LNCaP clone FGC (cell line): ENCODE data around the gene IKBKG.
A peak's percentile ranks its signal among the peaks of the same experiment; 100 is the strongest.
"Not testable (repeated sequence)": the region's sequence is repeated elsewhere in the genome, so short reads cannot be mapped to it uniquely, and the experiment has no call there.

Experiments
- DNase-seq: peaks from one replicate; pipeline ENCODE4 v3.0.0-alpha.2; 2011; ENCODE audit warnings: low read depth
- H3K4me3 ChIP-seq: 2 replicates; pipeline ENCODE4 v1.5.1; 2011; ENCODE audit warnings: mild to moderate bottlenecking, low read depth, low read length, control low read depth
- TF ChIP-seq, protein P1 (sequence below): IDR thresholded peaks from 2 replicates; pipeline ENCODE4 v1.5.1; 2012; ENCODE audit warnings: mild to moderate bottlenecking; ENCODE audit not compliant: control insufficient read depth, insufficient read depth; ENCODE audit errors: extremely low read depth

Gene IKBKG

DNA sequence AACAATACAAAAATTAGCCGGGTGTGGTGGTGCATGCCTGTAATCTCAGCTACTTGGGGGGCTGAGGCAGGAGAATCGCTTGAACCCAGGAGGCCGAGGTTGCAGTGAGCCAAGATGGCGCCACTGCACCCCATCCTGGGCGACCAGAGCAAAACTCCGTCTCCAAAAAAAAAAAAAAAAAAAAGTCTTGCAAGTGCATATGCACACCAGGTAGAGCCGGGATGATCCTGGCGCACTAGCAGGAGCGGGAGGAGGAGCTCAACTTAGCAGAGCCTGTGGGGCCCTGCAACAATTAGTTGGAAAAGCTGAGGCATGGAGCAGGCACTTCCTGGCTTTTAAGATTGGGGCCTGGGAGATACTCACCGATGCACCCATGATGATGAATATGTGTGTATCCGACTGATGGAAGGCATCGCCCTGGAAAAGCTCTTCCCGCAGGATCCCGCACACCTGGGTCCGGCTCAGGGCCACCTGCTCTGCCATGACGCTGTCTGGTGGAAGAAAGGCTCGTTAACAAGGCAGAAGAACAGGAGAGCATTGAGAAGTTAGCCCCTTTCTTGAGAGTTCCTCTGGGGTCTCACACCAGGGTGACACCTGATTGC lies 1.6 kb upstream of the IKBKG start:
- DNase-seq, result no peak
- H3K4me3 ChIP-seq, result peak overlapping the region; percentile 90
- TF ChIP-seq, protein P1, sequence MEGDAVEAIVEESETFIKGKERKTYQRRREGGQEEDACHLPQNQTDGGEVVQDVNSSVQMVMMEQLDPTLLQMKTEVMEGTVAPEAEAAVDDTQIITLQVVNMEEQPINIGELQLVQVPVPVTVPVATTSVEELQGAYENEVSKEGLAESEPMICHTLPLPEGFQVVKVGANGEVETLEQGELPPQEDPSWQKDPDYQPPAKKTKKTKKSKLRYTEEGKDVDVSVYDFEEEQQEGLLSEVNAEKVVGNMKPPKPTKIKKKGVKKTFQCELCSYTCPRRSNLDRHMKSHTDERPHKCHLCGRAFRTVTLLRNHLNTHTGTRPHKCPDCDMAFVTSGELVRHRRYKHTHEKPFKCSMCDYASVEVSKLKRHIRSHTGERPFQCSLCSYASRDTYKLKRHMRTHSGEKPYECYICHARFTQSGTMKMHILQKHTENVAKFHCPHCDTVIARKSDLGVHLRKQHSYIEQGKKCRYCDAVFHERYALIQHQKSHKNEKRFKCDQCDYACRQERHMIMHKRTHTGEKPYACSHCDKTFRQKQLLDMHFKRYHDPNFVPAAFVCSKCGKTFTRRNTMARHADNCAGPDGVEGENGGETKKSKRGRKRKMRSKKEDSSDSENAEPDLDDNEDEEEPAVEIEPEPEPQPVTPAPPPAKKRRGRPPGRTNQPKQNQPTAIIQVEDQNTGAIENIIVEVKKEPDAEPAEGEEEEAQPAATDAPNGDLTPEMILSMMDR, result no peak

DNA sequence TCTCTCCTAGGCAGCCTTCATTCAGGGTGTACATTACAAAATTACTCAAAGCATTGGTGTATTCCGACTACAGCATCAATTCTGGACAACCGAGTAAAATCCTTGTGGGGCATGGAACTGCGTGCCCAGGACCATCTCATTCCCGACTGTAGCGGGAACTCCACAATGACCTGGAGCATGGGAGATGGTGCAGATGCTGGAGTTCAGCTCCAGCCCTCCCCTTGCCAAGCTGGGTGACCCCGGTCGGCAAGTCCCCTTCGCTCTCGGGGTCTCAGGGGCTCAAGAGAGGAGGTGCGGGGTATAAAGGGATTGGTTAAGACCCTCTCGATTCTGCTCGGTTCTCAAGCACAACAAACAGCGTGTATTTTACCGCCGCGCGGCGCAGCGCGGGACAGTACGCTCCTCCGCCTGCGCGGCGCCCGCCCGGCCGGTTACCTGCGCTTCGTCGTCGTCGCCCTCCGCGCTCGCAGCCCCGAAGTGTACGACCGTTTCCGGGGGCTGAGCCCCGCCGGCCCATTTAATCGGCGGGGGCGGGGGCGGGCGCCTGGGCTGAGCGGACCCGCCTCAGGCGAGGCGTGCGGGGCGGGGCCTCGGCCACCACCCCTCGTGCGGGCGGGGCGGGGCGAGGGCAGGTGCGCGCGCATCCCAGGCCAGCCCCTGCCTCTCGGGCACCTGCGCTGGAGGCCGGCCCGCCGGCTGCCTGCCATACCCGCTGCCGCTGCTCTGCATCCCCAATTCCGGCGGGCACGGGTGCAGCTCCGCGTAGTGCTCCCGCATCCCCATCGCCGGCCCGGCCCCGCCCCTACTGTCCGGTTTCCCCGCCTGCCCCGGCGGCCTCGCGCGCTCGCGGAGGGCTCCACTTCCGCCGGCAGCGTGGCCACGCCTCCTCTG lies 821 bp upstream of the IKBKG start, which contains the start of gene G6PD:
Gene G6PD, minus strand, starts transcription at position 493 of the 891 bp plus-strand sequence. CDS start 691 bp downstream, outside the sequence.
- TF ChIP-seq, protein P1, result no peak
- DNase-seq, result no peak
- H3K4me3 ChIP-seq, result peak within 1 kb of the TSS; percentile 90

DNA sequence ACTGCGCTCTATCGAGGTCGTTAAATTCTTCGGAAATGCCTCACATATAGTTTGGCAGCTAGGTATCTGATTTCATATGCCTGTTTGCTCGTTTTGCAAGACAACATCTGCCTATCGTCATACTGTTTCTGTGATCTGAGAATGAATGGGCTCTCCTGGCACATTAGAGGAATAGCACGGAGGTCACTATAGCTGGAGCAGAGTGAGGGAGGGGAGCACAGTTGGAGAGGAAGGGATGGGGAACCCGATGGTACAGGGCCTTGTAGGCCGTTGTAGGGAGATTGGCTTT lies 552 bp downstream of the IKBKG start:
- no peak for DNase-seq
- H3K4me3 ChIP-seq, result peak overlapping the region; percentile 90
- TF ChIP-seq, protein P1, result no peak

DNA sequence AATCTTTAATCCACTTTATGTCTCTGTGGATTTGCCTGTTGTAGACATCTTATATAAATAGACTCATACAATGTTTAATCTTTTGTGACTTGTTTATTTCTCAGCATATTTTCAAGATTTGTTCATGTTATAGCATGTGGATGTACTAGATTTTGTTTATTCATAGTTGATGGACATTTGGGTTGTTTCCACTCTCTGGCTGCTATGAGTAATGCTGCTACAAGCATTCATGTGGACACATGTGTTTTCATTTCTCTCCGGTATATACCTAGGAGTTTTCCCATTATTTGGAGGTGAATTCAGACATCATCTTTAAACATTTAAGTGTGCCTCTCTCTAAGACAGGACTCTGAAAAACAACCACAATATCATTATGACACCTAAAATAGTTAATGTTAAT lies 2.3 kb downstream of the IKBKG start:
- DNase-seq, result no peak
- no peak overlapping the region for H3K4me3 ChIP-seq
- TF ChIP-seq, protein P1, result no peak

DNA sequence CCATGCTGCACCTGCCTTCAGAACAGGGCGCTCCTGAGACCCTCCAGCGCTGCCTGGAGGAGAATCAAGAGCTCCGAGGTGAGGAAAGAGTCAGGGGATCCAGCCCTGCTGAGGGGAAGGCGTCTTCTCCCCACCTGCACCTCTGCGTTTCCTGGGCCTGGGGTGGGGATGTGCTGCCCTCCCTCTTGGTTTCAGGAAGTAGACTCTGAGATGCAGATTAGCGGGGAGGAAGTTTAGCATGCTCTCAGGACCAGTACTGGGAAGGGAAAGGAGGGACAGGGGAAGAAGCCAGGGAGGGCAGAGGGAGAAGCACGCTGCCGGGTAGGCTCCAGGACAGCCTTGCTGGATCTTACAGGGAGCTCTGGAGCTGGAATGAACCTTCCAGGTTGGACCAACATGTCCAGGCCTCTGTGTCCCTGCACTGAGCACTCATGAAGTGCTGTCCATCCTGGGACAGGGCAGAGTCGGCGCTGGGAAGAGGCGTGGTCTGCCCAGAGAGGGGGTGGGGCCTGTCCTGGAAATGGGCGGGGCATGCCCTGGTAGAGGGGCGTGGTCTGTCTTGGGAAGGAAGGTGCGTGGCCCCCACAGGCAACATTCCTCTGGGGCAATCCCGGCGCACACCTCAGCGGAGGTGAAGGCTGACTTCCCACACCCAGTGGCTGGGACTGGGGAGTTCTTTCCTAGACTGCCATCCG lies 4.8 kb downstream of the IKBKG start:
- H3K4me3 ChIP-seq, result not testable (repeated sequence)

DNA sequence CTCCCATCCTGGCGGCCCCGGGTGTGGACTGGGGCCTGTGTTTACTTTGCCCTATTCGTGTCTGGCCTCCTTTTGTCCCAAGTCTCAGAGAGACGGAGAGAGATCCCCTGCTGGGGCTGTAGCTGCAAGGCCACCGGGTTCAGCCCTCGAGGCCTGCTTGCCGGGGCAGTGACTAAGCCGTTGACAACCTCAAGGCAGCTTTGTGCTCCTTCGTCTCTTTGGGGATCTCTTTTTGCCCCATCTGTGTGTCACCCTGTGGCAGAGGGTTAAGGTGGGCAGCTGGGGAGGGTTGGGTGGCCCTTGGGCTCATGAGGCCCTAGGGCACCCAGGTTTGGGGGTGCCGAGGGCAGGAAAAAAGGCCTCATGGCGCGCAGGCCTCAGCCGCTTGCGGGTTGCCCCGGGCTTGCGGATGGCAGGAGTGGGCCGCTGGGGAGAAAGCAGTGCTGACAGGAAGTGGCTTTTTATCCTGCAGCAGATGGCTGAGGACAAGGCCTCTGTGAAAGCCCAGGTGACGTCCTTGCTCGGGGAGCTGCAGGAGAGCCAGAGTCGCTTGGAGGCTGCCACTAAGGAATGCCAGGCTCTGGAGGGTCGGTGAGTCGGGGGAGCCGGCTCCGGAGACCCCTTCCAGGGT lies 10.8 kb downstream of the IKBKG start:
- not testable (repeated sequence) for H3K4me3 ChIP-seq, DNase-seq

More for the DNA sequence above, 4.8 kb downstream of the IKBKG start:
- not testable (repeated sequence) for DNase-seq

DNA sequence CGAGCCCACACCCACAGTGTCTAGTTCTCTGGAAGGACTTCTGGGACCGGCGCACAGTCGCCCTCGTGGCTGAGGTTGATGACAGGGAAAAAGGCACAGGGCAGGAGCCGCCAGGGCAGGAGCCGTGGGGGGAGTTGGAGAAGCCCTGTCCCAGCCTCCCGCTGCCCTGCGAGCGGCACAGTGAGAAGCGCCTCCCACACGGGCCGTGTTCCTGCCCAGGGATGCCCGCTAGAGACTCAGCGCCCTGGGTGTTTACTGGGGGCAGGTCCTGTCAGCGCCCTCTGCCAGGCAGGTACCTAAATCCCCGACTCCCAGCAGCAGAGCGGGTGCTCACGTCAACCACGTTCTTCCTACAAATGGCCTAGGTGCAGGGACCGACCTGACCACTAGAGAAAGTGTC lies 11.5 kb downstream of the IKBKG start:
- not testable (repeated sequence) for H3K4me3 ChIP-seq, DNase-seq

DNA sequence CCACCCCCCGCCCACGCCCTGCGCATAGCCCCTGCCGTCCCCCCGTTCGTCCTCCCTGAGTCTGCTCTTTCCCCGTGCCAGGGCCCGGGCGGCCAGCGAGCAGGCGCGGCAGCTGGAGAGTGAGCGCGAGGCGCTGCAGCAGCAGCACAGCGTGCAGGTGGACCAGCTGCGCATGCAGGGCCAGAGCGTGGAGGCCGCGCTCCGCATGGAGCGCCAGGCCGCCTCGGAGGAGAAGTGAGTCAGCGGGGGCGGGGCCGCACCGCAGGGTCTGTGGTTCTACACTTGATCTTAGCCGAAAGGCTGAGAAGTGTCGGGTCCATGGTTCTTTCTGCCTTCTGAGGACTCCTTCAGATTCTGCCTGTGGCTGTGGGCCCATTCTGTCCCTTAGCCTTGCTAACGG lies 12.9 kb downstream of the IKBKG start:
- not testable (repeated sequence) for H3K4me3 ChIP-seq, DNase-seq

DNA sequence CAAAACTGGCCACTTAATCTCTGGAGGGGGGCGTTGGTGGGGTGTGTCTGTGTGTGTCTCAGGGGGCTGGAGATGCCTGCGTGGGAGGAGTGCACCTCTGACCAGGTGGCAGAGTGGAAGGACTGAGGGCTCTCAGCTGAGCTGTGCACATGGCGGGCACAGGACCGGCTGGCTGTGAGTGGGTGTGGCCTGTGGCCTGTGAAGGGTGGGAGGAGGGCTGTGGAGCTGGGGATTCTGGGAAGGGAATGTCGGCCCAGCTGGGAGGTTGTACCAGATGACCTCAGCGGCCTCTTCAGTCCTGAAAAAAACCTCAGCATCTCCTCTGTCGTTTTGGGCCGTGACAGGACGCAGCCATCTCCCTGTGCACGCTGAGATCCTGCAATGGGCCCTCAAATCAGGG lies 14.9 kb downstream of the IKBKG start:
- DNase-seq, H3K4me3 ChIP-seq: not testable (repeated sequence)

DNA sequence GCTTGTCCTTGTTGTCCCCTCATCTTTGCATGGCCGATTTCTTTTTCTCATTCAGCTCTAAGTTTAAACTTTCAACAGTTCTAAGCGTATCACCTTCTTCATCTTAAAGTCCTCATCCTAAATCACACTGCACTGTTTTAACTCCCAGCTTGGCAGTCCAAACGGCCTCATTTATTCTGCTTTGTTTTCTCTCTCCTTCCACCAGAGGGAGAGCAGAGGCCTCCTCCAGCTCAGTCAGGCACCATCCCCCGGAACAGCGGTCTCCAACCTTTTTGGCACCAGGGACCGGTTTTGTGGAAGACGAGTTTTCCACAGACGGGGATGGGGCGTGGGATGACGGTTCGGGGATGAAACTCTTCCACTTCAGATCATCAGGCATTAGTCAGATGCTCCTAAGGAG lies 22.9 kb downstream of the IKBKG start:
- H3K4me3 ChIP-seq, DNase-seq: not testable (repeated sequence)

DNA sequence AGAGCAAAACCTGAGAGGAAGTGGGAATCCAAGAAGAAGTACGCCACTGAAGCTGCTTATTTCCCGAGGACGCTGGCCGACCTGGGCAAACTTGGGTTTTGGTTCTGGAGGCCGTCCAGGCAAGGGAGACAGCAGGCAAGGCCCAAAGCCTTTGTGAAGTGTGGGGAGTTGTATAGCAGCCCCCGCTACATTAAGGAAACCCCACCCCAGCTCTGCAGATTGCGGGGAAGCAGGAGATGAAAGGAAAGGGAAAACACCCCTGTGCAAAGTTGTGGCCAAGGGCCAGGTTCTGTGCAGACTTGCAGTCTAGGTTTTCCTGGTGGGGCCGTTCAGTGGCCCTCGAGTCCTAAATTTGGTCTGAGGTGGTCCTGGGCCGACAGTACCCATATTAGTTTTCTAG lies 25.6 kb downstream of the IKBKG start:
- H3K4me3 ChIP-seq, DNase-seq: not testable (repeated sequence)

DNA sequence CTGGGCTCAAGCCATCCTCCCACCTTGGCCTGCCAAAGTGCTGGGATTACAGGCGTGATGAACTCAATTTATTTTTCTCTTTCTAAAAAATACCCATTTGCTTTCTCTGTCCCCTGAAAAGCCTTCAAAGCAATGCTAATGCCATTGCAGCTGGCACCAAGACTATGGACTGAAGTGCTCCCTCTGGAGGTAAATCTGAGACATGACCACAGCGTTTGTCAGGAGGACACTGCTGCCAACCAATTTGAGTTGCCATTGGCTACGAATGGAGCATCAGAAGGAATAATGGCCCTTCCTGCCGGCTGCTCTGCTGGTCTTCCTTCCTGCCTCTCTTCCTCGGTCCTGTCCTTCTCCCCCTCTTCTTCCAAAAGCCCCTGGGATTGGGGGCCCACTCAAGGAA lies 27.7 kb downstream of the IKBKG start:
- not testable (repeated sequence) for DNase-seq, H3K4me3 ChIP-seq

DNA sequence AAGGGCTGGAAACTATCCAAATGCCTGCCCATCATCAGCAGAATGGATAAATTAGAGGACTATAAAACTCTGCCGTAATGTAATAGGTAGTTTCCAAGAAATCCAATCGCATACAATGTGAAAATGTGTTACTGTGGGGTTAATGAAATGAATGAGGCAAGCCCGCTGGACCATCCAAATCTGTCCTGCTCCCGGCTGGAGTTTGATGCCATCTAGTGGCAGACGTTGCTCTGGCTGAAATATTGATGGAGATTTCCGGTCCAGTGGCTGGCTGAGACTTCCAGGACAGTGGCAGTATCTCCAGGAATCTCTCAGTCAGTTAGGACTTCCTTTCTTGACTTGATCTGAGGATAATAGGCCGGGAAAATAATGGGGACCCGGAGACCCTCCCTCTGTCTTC lies 35.6 kb downstream of the IKBKG start:
- DNase-seq, H3K4me3 ChIP-seq: not testable (repeated sequence)
